Ureter (tissue), 1 donor: ENCODE data around the gene LRRN2. TPM values are rescaled to one million over a fixed set of nuclear protein-coding genes. Genes with fewer than 3 reads are reported as not detected.

ENCODE experiments used
- DNase-seq: peaks from one replicate; pipeline ENCODE4 v3.0.0-alpha.2; 2020; ENCODE audit warnings: low spot score
- total RNA-seq: library from RNA; stranded (reverse); gene quantifications from one replicate; pipeline ENCODE4 v1.2.4, GENCODE V29; 2023
- donor health status: DM: yes; HTN: yes; CAD: no.

Gene LRRN2
- total RNA-seq = 2.1 TPM

DNA sequence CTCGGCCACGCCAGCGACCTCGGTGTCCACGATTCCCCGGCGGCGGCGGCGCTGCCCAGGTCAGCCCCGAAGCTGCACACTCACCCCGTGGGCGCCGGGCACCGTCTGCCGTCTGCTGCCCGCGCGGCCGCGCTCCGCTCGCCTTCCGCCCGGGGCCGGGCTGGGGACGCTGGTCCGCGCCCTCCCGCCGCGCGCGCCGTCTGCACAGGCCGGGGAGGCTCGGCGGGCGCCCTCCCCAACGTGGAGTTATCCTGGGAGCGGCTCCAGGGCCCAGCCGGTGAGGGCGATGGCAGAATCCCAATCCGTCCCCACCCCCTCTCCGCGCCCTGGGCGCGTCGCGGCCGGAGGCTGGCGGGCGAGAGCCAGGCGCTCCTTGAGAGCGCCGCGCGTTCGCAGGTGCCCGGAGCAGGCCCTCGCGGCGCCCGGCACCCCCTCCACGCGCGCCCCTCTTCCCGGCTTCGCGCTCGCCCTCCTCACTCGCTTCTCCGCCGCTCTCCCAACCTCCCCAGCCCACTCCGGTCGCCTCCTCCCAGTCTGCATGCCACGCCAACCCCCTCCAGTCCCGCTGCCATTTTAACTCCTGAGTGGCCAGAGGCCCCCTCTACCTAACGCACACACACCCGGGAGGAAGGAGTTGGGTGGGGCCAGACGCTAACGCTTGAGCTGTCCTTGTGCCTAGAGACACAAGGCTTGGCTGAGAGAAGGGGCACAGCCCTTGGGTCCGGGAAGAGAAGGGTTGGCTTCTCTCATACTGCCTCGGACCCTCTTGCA, at the start of gene LRRN2:
Gene LRRN2 (minus strand): TSS at position 503 of the 771 bp plus-strand sequence. CDS start 65,746 bp downstream, outside the sequence.
- DNase-seq = no peak

DNA sequence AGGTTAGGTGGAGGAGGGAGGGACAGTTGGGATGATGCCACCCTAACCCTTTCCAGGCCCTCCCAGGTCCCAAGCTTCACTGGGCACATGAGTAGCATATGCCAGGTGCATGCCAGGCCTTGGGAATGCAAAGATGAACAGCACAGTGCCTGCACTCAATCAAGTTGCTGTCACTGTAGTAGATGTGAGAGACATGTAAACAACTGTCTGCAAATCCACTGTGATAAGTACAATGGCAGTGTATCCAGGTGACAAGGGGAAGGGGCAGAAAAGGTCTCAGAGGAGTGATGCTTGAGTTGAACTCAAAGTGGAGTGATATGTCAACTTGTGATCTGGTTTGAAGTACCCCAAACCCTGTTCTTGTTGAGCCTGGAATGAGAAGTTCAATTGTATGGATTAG, 49.5 kb upstream of the LRRN2 start:
- DNase-seq = peak; percentile 13

DNA sequence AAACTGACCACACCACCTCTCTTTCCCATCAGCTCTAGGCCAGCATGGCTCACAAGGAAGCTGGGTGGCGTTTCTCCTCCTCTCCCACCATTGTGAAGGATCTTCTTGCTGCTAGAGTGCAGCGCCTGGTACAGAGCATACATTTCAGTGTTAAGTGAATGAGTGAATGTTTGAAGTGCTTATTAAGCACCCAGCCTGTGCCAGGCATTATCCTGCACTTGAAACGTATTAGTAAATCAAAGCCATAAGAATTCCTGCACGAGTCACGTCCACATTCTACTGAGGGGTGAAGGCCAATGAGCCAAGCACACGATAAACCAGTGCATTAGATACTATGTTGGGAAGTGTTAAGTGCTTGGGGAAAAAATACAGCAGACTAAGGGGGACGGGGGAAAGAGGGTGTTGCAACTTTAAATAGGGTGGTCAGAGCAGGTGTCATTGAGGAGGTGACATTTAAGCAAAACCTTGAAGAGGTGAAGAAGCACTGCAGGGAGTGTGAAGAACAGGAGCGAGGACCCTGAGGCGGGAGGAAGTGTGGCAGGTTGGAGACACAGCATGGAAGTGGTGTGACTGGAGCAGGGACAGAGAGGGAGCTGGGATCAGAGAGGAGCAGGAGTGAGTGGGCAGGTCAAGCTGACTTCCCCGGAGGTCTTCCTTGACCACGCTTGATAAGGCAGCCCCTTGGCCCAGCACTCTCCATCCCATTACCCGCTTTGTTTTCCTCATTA, 48.5 kb upstream of the LRRN2 start:
- DNase-seq = peak; percentile 20

DNA sequence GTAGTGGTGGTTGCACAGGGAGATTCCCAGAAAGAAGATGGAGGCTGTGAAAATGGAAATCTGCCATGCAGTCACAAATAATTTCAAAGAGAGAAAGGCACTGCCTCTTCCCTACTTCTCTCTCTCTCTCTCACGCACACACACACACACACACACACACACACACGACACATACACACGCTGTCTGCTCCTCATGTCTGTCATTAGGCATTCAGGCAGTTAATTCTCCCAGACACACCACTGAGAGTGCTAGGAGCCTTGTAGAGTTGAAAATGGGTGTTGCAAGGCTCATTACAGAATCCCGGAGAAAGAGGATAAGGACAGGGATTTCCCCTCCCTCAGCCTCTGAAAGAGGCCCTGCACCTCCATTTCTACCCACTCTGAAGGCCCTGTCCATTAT, 47.8 kb upstream of the LRRN2 start:
- DNase-seq = no peak

DNA sequence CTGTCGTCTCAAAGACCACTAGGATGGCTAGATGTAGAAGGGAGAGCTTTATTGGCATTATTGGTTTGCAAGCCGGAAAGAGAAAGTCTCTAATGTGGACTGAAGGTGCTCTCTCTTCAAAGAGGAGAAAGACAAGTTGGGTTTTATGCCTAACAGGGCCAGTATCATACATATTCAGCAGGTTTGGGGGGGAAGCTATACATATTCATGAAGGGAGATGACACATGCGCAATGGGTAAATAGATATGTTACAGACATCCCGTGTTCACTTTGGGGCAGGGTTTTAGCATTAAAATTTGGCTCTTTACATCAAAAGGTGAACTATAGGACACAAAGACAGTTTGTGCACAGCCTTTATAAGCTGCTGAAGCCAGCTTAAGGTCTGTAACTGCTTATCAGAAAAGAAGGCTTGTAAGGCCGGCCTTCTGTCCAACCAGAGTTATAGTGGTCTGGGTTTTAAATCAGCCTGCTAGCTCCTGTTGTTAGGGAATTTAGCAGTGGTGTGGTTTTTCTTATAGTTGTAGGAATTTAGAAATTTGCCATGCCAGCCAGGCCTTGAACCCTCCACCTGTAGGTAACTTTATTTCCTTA, 46.5 kb upstream of the LRRN2 start:
- peak; percentile 7 for DNase-seq

DNA sequence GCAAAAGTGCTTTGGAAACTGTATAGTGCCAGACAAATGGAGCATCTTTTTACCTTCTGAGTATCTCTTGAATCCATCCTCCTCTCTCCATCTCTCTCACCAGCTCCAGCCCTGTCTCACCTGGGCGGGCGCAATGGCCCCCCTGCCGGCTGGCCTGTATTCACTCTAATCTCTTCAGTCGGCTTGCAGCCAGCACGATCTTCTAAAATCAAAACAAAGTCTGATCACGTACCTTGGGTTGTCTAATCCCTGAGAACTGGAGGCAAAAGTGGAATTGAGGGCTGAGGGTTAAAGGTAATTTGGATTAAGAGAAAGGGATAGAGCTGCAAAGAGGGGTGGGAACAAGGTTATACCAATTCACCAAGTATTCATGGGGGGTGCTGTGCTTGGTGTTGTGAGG, 46.0 kb upstream of the LRRN2 start:
- DNase-seq = peak; percentile 17

DNA sequence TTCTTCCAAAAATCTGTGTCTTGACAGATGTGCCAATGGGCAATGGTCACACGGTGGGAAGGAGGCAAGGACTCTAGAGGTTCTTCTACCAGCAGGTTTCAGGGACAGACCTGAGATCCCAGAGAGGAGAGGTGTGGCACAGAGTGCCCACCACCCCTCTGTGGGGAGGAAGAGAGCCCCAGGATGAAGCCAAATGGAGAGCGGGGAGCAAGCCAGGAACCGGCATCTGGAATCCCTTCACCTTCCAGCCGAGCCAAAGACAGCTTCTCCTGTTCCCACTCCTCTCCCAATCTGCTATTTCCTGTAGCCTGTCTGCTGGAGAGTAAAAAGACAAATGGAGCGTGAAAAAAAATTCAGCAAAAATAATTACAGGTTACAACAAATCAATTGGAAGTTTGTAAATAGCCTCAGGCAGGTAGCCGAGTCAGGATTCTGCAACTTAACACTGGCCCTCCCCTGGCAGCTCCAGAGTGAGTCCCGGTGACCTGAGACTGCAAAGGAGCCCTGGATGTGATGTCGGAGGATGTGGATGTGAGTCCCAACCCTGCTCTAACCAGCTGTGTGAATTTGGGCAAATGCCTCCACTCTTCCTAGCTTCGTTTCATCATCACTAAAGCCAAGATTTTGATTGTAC, 45.4 kb upstream of the LRRN2 start:
- peak; percentile 17 for DNase-seq

DNA sequence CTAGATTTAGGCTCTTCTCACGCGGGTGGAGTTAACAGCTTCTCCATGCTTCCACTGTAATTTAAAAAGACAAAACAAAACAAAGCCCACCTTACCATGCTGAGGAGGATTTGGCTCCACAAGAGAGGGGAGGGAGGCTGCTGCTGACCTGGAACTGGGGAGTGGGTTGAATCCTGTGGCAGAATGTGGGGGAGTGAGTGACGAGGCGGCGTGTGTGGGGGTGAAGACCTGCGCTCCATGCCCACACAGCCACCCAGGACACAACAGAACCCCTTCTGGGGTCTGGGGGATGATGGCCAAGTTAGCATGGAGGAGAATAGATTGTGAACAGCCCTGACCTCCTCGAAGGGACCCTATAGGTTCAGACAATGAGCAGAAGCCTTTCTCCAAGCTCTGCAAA, 44.0 kb upstream of the LRRN2 start:
- peak; percentile 14 for DNase-seq

DNA sequence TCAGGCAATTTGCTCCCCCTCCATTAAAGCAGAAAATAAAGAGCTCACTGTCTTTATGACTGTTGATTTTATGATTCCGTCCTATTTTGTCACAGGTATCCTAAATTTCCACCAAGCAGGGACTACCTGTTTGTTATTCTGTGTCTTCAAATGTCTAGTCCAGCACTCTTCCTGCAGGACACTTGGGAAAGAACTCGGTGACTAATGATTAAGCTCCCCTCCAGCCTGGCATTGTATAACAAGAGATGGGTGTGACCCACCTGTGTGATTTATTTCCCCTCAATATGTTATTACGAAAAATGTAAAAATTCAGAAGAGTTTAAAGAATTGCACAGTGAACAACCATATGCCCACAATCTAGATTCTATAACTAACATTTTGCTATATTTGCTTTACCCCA, 42.9 kb upstream of the LRRN2 start:
- no peak for DNase-seq

DNA sequence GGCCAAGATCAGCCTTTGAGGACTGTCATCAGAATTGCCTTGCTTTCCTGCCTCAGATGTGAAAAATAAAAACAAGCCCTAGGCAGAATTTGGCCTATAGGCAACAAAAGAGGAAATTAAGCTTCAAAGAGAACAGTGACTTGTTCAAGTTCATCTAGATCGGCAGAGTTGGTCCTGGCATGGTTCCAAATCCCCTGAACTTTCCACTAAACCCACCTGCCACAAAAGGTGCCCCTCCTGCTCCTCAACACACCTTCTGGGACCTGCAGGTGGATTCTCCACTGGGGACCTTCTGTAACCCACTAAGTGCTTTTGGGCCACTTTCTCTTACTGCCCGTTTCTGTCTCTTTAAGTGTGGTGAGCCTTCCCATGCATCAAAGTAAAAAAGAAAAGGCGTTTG, 42.5 kb upstream of the LRRN2 start:
- peak; percentile 13 for DNase-seq

DNA sequence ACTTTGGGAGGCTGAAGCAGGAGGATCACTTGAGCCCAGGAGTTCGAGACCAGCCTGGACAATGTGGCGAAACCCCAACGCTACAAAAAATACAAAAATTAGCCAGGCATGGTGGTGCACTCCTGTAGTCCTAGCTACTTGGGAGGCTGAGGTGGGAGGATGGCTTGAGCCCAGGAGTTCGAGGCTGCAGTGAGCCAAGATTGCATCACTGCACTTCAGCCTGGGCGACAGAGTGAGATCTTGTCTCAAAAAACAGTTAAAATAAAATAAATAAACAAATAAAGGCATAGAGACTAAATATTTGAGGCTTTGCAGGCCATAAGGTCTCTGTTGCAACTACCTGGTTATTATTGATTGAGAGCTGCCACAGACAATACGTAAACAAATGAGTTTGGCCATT, 41.9 kb upstream of the LRRN2 start:
- peak; percentile 8 for DNase-seq

DNA sequence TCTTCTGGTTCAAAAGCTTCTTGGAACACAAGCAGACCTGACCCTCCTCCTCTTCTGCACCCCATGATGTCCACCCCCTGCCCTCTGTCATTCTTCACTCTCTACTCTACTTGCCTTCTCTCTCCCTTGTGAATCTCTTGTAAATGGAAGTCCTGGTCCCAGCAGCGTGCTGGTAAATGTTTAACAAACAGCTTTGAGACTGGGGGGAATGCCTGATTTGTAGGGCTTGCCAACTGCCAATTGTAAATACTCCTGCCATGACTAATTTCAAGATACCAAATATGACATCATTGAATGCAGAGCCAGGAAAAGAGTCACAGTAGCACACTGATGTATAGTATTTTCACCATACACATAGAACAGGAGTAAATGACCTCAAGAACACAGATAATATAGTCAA, 40.9 kb upstream of the LRRN2 start:
- DNase-seq = peak; percentile 14

DNA sequence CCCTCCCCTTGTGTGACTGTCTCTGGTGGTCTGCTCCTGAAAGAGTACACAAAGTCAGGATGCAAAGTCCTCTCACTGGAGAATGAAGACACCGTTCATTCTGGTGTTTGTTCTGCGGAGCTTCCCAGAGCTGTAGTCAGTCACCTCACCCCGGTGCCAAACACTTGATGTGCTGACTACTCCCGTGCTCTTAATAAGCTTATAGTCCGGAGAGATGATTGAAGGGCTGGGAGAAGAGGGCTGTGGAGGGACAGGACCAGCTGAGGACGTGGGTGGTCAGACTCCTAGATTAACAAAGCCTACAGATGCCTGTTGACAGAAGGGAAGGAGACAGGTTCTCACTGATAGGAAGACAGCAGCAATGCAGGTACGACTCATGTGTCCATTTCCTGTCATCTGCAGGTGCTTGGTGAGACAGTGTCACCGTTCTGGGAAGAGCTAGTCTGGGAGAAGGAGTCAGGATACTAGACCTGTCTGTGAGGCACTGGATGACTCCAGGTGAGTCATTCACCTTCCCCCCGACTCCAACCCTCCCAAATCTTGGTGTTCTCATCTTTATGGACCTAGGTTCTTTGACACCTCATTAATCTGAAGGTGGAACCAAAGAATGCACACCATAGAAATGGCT, 40.4 kb upstream of the LRRN2 start:
- peak; percentile 1 for DNase-seq

DNA sequence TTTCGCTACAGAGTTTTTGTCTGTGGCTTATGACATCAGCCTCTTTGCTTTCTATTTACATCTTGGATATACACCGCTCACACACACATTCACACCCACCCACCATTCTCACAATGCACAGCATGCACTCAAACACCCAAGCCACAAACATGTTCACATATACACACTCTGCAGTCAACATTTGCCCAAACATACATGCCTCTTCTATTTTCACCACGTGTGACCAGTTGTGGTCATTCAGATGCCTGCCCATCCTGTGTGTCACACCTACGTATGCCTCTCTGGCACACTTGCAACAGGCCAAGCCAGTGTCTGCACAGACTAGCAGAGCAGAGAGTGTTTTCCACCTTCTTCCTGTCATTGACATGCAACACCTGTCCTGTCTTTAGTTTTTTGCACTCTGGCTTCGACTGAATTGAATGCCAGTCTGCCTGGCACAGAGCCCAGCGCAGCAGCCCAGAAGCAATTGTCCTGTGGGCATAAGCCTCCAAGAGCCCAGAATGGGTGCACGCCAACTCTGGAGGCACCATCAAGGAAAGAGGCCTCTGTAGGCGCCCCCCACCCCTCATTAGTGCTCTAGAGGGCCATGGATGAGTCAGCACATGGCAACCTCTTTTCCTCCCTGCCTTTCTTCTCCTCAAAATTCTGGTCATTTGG, 37.7 kb upstream of the LRRN2 start:
- DNase-seq = peak; percentile 27

DNA sequence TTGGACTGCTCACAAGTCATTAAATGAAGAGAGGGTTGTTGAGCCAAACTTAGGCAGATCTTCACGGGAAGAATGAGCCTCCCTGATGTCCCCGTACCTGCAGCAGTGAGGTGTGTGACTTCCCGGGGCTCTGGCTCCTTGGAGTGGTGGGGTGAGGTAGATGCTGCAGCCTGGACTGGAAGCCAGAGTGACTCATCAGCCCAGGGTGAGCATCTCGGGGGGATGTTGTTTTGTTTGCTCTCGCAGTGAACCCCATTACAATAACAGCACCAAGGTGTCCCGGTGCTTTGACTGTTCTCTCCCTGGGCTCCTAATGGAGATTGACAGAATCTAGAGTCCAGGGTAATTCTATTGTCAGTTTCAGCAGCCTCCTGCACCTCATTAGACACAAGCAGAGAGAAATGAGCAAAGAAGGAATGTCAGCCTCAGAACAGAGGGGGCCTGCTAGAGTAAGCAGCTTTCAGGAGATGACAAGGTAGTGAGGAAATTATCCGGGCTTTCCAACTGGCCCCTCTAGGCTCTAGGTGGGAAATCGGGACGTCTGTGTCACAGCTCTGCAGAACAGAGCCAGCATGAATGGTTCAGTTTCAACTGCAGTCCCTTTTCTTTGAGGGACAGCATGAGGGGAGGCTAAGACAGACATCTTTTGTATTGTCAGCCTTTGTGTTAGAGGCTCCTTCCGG, 36.0 kb upstream of the LRRN2 start:
- peak; percentile 39 for DNase-seq

DNA sequence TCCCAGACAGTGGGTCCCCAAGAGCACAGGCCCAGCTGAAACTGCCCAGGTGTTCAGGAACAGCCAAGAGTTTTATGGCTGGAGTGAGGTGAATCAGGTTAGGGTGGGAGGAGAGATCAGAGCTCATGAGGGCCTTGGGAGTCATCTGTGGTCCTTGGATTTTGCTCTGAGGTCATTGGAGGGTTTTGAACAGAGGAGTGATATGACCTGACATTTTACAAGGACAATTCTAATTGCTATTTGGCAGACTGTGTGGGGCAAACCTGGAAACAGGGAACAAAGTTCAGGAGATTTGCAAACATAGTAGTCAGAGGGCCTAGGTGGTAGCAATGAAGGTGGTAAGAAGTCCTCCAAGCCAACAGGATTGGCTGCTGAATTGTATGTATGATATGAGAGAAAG, 31.1 kb upstream of the LRRN2 start:
- no peak for DNase-seq

DNA sequence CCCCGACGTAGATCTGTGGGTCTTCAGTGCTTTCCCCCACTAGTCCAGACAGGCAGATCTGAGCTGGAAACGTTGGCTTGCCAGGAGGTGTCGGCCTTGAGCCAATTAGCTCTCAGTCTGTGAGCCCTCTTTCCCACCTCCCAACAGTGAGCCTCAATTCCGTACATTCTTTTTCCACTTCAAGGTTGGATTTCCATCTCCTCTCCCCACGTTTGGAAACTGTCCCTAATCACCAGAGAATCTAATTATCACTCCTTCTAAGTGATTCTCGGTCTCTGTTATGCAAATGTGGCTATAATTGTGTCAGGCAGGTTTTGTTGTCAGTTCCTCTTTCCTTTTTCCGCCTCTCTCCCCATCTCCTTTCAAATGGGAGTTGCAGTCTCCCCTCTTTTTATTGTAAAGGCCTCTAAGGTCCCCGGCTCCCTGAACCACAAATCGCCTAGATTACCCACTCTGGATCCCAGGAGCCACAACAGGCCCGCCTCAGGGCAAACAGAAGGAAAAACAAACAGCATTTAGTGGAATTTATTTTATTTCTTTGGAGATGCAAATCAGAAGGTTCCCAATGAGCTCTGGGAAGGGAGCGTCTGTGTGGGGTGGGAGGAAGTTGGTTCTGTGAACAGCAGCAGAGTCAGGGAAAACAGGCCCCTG, 29.4 kb upstream of the LRRN2 start:
- peak; percentile 6 for DNase-seq

DNA sequence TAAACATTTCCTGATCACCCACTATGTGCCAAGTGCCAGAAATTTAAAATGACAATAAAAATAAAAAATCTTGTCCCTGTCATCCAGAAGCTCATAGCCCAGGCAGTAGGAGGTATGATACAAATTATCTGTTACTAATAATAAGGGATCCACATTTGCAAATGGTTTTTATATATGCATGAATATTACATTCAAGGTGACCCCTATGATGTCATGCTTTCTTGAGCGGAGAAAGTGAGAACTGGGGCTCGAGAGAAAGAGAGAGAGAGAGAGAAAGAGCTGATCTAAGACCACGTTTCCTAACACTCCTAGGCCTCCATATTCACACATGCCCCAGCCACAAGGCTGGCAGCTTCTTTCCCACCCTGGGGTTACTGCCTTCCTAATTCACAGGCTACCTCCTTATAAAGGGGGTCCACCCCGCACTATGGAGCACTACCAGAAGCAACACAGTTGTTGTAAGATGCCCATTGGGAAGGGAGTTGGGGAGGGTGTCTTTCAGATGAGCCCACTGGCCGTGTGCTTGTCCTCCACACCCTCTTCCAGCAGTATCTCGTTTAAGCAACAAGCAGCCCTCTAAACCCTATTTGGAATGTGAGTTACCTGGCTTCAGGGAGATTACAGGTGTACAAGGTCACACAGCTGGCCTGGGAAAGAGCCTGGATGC, 28.8 kb upstream of the LRRN2 start:
- no peak for DNase-seq

DNA sequence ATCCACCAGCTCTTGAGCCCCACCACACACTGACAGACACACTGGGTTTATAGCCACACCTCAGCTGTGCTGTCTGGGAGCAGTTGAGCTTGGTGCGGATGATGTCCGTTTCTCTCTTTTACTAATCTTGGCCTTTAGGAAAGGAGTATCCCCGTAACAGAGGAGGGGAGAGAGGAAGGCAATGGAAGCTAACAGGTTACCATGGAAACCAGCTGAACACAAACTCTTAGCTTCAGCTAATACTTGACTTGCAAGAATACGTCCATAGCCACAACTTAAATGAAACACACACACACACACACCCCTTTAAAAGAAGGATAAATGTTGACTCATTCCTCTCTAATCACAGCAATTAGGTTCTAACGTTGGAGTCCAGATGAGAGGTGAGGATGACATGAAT, 28.0 kb upstream of the LRRN2 start:
- DNase-seq = no peak
